Smooth muscle cell (in vitro differentiated cells): ENCODE results near the gene SLC31A1. TPM values are rescaled to one million over a fixed set of nuclear protein-coding genes. Genes with fewer than 3 reads are reported as not detected.

Source experiments
- DNase-seq: peaks from one replicate; lab custom pipeline; 2025; ENCODE audit not compliant: unreplicated experiment; lab: John Stamatoyannopoulos, UW
- H2AFZ ChIP-seq: fragments of 200-600 bp; sonication (generic); 2 replicates; pipeline ENCODE4 v1.6.0; 2016; ENCODE audit warnings: antibody characterized with exemption, low read depth, mild to moderate bottlenecking
- H3F3A ChIP-seq: fragments of 200-600 bp; sonication (generic); 2 replicates; pipeline ENCODE4 v1.6.0; 2017; ENCODE audit warnings: antibody characterized with exemption, low read depth
- H3K27ac ChIP-seq: fragments of 200-600 bp; sonication (generic); 2 replicates; pipeline ENCODE4 v1.5.1; 2016; ENCODE audit warnings: low read depth, mild to moderate bottlenecking
- H3K27me3 ChIP-seq: fragments of 200-600 bp; sonication (generic); 2 replicates; pipeline ENCODE4 v1.6.1; 2016; ENCODE audit warnings: low read depth, mild to moderate bottlenecking
- H3K36me3 ChIP-seq: fragments of 200-600 bp; sonication (generic); 2 replicates; pipeline ENCODE4 v1.5.1; 2016; ENCODE audit warnings: low read depth
- H3K4me1 ChIP-seq: fragments of 200-600 bp; sonication (generic); 2 replicates; pipeline ENCODE4 v1.5.1; 2016; ENCODE audit warnings: low read depth
- H3K4me2 ChIP-seq: fragments of 200-600 bp; sonication (generic); 2 replicates; pipeline ENCODE4 v1.6.0; 2016; ENCODE audit warnings: mild to moderate bottlenecking
- H3K4me3 ChIP-seq: fragments of 200-600 bp; sonication (generic); 2 replicates; pipeline ENCODE4 v1.5.1; 2016; ENCODE audit warnings: mild to moderate bottlenecking
- H3K79me2 ChIP-seq: fragments of 200-600 bp; sonication (generic); 2 replicates; pipeline ENCODE4 v1.6.0; 2016; ENCODE audit warnings: low read depth, mild to moderate bottlenecking
- H3K9ac ChIP-seq: fragments of 200-600 bp; sonication (generic); 2 replicates; pipeline ENCODE4 v1.6.0; 2016; ENCODE audit warnings: low read depth
- H3K9me3 ChIP-seq: fragments of 200-600 bp; sonication (generic); replicated peaks from 2 replicates; pipeline ENCODE4 v1.5.1; 2016; ENCODE audit warnings: low read depth
- H4K20me1 ChIP-seq: fragments of 200-600 bp; sonication (generic); 2 replicates; pipeline ENCODE4 v1.6.0; 2016; ENCODE audit warnings: low read depth
- WGBS: methylation state at CpG from one replicate; pipeline ENCODE4 v1.1.7; 2016; ENCODE audit warnings: low lambda C conversion rate; 5-methylcytosine and 5-hydroxymethylcytosine counted together
- polyA plus RNA-seq: library from polyadenylated mRNA; unstranded; fragments of >200 nt; fragmentation: Nextera tagmentation; extraction: Ambion mirVana; gene quantifications from 2 replicates; pipeline ENCODE4 v1.2.1, GENCODE V29; 2016
- total RNA-seq: library from RNA; depleted of rRNA; stranded (reverse); fragments of >200 nt; gene quantifications from 2 replicates; pipeline ENCODE4 v1.2.3, GENCODE V29; 2014
- TF ChIP-seq, protein P1 (sequence below): fragments of 200-600 bp; sonication (generic); IDR thresholded peaks from 2 replicates; pipeline ENCODE4 v1.5.1; 2017; ENCODE audit warnings: borderline replicate concordance, mild to moderate bottlenecking, antibody characterized with exemption; ENCODE audit not compliant: insufficient read depth, poor library complexity, severe bottlenecking

SLC31A1 gene
- total and polyA plus RNA-seq, 2 experiments from 2014 or later: 34.7 to 35.8 TPM

- DNase-seq: no peak
- 98% methylated on average over 2 of the region's 2 CpGs for WGBS
Measured at GRCh38 chr9:113183956-113184488, 37.3 kb upstream of the SLC31A1 start.

GRCh38 chr9:113184539-113184938, 36.8 kb upstream of the SLC31A1 start:
- Histone ChIP-seq H3K4me3 (no peak overlapping the region), H3K36me3 (peaks cover 45% of the 10 kb centered on the region), H2AFZ (no peak overlapping the region), H3K27me3 (no peaks in the 10 kb centered on the region), H3K4me1 (no peaks in the 10 kb centered on the region), H3K9me3 (no peaks in the 10 kb centered on the region), H3K27ac (no peak overlapping the region), H3F3A (no peaks in the 10 kb centered on the region), H3K9ac (no peak overlapping the region), H4K20me1 (no peaks in the 10 kb centered on the region), H3K79me2 (no peaks in the 10 kb centered on the region), H3K4me2 (no peak overlapping the region)
- TF ChIP-seq, protein P1, sequence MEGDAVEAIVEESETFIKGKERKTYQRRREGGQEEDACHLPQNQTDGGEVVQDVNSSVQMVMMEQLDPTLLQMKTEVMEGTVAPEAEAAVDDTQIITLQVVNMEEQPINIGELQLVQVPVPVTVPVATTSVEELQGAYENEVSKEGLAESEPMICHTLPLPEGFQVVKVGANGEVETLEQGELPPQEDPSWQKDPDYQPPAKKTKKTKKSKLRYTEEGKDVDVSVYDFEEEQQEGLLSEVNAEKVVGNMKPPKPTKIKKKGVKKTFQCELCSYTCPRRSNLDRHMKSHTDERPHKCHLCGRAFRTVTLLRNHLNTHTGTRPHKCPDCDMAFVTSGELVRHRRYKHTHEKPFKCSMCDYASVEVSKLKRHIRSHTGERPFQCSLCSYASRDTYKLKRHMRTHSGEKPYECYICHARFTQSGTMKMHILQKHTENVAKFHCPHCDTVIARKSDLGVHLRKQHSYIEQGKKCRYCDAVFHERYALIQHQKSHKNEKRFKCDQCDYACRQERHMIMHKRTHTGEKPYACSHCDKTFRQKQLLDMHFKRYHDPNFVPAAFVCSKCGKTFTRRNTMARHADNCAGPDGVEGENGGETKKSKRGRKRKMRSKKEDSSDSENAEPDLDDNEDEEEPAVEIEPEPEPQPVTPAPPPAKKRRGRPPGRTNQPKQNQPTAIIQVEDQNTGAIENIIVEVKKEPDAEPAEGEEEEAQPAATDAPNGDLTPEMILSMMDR: no peak
- WGBS: 95% methylated on average over 2 of the region's 2 CpGs
- no peak for DNase-seq

More at GRCh38 chr9:113183956-113184488, 37.3 kb upstream of the SLC31A1 start:
- Histone ChIP-seq H3K27ac (no peak overlapping the region), H3K27me3 (no peaks in the 10 kb centered on the region), H3K9ac (no peak overlapping the region), H3K4me2 (no peak overlapping the region), H4K20me1 (no peaks in the 10 kb centered on the region), H3K9me3 (no peaks in the 10 kb centered on the region), H3K4me1 (no peaks in the 10 kb centered on the region), H3K4me3 (no peak overlapping the region), H3K36me3 (peaks cover 45% of the 10 kb centered on the region), H2AFZ (no peak overlapping the region), H3K79me2 (no peaks in the 10 kb centered on the region), H3F3A (no peaks in the 10 kb centered on the region)
- TF ChIP-seq, protein P1: no peak

DNA sequence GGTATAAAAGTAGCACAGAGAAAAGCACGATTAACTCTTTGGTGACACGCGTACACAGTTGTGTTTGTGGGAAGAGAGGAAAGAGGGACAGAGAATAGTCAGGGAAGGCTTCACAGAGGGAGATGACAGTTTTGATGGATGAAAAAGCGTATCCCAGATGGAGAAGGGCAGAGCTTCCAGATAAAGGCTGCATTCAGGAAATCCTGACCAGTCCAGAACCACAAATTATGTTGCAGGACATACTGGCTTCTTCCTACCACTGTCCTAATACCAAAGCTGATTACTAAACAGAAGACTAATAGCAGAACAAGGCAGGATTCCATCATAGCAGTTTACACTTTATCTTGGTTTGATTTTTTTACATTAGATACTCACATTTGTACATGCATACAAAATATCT, 36.1 kb upstream of the SLC31A1 start:
- no peak overlapping the region for H2AFZ ChIP-seq
- no peak overlapping the region for H3K4me3 ChIP-seq
- H3K27ac ChIP-seq: no peak overlapping the region
- H3K4me2 ChIP-seq: no peak overlapping the region
- DNase-seq: no peak
- H3F3A ChIP-seq: no peaks in the 10 kb centered on the region
- no peaks in the 10 kb centered on the region for H4K20me1 ChIP-seq
- WGBS: 99% methylated on average over 4 of the region's 4 CpGs
- H3K27me3 ChIP-seq: no peaks in the 10 kb centered on the region
- peaks cover 52% of the 10 kb centered on the region for H3K36me3 ChIP-seq
- no peaks in the 10 kb centered on the region for H3K4me1 ChIP-seq
- H3K9ac ChIP-seq: no peak overlapping the region
- TF ChIP-seq, protein P1: no peak
- H3K79me2 ChIP-seq: no peaks in the 10 kb centered on the region
- no peaks in the 10 kb centered on the region for H3K9me3 ChIP-seq

GRCh38 chr9:113186137-113186755, 35.1 kb upstream of the SLC31A1 start:
- Histone ChIP-seq H3K27me3 (no peaks in the 10 kb centered on the region), H3K9me3 (no peaks in the 10 kb centered on the region), H2AFZ (no peak overlapping the region), H3K36me3 (peaks cover 43% of the 10 kb centered on the region), H4K20me1 (no peaks in the 10 kb centered on the region), H3K4me1 (no peaks in the 10 kb centered on the region), H3K9ac (no peak overlapping the region), H3K4me3 (no peak overlapping the region), H3F3A (no peaks in the 10 kb centered on the region), H3K27ac (no peak overlapping the region), H3K4me2 (no peak overlapping the region), H3K79me2 (no peaks in the 10 kb centered on the region)
- no peak for DNase-seq
- WGBS: 97% methylated on average over 7 of the region's 7 CpGs
- TF ChIP-seq, protein P1: no peak
